Hippocampal formation (tissue), 2 donors: ENCODE data around the gene CUEDC1.
A peak's percentile ranks its signal among the peaks of the same experiment; 100 is the strongest.

Experiments used
- DNase-seq, 2 donors: peaks; one replicate each; lab custom pipeline; 2025; lab: John Stamatoyannopoulos, UW

The CUEDC1 gene

DNA sequence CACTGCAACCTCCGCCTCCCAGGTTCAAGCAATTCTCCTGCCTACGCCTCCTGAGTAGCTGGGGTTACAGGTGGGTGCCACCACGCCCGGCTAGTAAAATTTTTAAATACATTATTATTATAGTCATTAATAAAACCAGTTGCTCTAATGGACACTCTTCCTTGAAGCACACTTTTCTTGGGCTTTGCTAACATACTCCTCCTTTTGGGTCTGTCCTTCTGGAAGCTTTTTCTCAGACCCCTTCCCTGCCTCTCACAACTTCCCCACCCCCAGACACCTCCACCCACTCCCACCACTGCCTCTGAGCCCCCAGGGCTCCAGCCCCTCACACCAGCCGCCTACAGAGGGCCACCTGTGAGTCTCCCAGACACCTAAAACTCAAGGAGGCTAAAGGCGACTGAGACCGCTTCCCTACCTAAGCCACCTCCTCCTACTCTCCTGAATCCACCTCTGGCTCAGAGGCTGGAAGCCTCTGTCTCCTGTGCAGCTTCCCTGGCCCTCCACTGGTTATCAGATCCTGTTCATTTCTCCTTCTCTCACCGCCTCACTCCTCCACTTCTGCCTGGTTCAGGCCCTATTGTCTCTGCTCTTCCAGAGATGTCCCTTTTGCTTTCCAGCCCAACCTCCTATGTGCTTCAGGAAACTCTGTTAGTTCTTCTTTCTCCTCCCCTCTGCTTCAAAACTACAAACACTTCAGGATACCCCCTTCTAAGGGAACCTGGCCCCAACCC is 2.1 kb upstream of the CUEDC1 start:
- DNase-seq: no peak

GRCh38 chr17:57956291-57957119 is 1.3 kb upstream of the CUEDC1 start:
- DNase-seq: no peak

- peak; percentile 65 to 68 for DNase-seq
Measured at GRCh38 chr17:57954397-57955182, 622 bp downstream of the CUEDC1 start.

DNA sequence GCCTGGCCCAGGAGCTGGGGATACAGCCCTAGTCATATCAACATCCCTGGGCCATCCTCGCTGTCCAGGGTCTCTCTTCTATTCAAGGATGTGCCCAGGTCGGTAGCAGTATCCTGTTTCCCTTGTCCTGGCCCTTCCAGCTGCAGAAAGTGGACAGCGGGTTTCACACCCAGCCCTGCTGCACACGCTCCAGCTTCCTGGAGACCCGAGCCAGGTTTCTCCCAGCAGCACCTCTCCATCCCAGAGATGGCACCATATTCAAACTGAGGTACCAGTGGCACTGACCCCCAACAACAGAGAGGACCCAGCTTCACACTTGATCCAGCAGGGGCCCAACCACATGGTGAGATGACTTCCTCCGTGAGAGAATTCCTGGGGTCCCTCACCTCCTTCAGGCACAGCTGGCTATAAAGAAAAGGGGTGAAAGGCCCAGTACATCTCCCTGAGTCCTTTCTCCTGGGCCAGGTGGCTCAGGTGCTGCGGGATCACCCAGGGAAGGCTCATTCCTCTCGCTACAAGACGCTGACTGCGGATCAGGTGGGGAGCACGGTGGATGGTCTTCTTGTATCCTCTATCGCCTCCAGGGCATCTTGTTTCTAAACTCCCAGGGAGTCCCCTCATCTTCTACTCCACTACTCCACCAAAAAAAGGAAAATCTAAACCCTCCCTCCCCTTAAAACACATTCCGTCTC is 1.4 kb downstream of the CUEDC1 start:
- no peak for DNase-seq

DNA sequence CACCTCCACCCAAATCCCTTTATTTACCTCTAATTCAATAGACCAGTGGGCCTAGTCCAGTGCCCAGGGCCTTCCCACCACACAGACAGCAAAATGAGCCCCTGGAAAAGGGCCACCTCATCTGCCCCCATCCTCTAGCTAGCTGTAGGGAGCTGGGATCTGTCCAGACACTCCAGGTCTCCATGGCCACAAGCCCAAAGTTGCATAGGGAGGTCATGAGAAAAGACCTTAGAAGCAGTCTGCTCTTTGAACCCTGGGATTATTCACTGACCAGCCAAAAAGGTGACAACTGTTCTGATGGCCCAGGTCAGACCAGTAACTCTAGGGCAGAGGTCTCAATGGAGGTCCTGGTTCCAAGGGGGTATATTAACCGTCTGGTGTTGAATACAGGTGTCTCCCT is 2.0 kb downstream of the CUEDC1 start:
- no peak for DNase-seq

GRCh38 chr17:57949649-57950048 is 5.6 kb downstream of the CUEDC1 start:
- DNase-seq: no peak

DNA sequence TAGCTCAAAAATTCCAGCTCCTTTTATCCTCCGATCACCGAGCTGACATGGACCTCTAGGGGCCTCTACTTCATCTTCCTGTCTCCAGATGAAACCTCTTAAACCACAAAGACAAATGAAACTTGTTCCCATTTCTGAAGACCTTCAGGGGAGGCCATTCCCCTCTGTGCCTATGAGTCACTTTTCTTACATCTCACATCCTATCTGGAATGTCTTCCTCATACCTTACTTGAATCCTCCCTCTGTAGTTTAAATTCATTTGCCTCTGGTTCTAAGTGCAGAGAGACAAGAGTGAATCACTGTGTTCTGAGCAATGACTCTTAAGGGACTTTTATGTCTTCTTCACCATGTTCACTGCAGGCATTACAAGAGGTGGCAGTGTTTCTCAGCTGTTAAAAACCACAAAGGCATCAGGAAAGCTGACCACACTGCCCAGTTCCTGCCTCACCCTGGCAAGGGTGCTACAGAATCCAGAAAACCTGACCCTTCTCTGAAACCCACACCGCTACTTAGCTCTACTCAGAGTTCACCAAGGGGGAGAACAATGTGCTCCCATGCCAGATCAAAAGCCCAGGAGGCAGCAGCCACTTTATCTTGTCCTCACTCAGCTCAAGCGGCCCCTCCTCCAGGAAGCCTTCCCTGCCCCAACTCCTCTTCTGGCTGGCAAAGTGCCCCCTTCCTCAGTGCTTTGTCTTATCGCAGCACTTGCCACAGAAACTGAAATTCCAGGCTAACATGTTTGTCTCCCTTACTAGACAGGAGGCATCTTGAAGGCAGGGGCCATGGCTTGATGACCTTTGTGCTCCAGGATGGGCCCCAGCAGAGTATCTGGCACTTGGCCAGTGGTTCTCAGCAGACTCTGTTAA is 6.4 kb downstream of the CUEDC1 start:
- no peak for DNase-seq

GRCh38 chr17:57948169-57948554 is 7.0 kb downstream of the CUEDC1 start:
- DNase-seq: no peak

- DNase-seq: no peak
Measured at GRCh38 chr17:57947369-57947768, 7.8 kb downstream of the CUEDC1 start.

DNA sequence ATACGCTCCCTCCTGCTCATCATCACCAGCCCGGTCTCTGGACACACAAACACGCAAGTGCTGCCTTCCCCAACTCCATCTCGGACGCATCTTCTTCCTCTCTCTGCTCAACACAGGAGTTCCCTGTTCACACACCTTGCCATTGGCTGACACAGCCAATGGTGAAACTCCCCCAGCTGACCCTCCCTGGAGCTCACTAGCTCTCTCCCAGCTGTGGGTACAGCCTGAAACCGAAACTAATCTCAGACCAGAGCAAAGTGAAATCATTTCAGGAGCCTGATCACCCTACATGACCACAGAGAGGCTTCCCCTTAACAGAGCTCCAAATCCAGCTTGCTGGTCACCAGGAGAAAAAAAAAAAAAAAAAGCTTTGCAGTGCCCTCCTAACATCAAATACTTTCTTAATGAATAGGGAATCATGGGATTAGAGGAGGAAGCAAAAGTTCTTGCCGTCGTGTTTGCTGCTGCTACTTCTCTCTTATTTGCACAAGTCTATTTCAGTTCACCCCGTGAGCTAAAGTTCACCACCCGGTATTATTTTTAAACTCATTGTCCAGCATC is 8.3 kb downstream of the CUEDC1 start:
- DNase-seq: peak in 1 of 2 donors; percentile 70

DNA sequence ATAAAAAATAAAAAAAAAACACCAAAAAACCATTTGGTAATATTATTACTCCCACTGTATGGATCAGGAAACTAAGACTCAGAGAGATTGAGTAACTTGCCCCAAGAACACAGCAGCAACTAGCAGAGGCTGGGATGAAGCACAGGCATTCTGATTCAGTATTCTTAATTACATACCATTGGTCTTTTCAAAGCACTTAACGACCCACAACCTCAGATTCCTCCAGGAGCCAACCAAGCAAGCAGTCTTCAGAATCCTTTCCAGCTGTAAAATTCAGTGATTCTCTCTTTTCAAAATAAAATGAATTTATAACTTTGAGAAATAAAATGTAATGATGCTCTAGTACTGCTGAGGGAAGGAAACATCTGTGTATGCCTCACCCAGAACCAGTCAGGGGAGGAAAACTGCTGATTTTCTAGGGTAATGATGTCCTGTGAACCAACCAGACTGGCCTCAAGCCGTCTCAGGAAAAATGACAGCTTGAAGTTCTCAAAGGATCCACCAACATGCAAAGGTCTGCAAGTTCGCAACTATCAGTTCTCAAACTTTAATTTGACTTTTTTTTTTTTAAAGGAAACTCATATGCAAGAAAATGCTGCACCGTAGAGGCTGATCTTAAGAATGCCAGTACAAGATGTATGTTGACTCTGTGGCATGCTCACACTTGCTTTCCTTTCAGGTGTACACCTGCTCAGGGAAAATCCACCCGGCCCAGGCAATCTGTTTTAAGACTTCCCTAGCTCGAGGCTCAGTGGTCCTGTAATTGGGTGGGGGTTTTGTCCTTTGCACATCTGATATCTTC is 9.0 kb downstream of the CUEDC1 start:
- no peak for DNase-seq

GRCh38 chr17:57944908-57945307 is 10.3 kb downstream of the CUEDC1 start:
- DNase-seq: no peak

DNA sequence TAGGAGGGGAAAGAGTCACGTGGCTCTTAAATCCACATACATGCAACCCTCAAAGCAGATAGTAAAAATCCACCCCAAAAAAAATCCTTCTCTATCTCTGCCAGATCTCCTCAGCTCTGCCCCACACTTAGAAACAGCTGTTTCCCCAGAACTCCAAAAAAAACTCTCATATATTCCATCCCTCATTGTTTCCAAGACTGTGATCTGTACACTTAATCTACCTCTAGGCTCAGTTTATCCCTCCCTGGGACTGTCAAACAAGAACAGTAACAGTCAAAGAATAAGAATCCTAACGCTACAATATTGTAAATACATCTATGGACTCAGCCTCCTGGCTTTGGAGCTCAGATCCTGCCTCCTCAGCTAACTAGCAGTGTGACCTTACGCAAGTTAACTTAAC is 11.6 kb downstream of the CUEDC1 start:
- no peak for DNase-seq

GRCh38 chr17:57943140-57943539 is 12.1 kb downstream of the CUEDC1 start:
- DNase-seq: no peak

GRCh38 chr17:57941384-57942370 is 13.5 kb downstream of the CUEDC1 start:
- DNase-seq: no peak

GRCh38 chr17:57940653-57941329 is 14.4 kb downstream of the CUEDC1 start:
- DNase-seq: peak in 1 of 2 donors; percentile 50

GRCh38 chr17:57940231-57940630 is 15.0 kb downstream of the CUEDC1 start:
- DNase-seq: no peak

DNA sequence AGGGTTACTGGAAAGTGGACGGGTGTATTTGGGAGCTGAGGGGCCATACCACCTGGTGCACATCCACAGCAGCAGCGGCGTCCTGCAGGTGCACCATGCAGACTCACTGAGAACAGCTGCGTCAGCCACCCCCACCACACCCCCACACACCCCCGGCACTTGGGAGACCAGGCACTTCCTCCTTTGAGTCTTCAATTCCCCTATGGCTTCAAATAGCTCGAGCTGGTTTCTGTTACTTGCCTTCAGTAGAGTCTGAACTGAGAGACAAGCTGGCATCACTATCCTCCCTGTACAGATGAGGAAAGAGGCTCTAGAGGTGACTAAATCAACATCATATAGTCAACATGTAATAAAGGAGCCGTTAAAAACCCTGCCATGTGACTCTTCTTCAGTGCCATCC is 15.4 kb downstream of the CUEDC1 start:
- DNase-seq: peak in 1 of 2 donors; percentile 53
